ENCODE data around the gene ZGPAT.
"Not testable (repeated sequence)": the region's sequence is repeated elsewhere in the genome, so short reads cannot be mapped to it uniquely, and the experiment has no call there.

The ZGPAT gene

GRCh38 chr20:63707558-63708300 lies at the start of gene ZGPAT, which contains the start of gene ARFRP1:
TSS of gene ZGPAT (plus strand) at chr20:63708039. CDS start at chr20:63708581, 542 bp downstream.
TSS of gene ARFRP1 (minus strand) at chr20:63707976. CDS start at chr20:63707091, 885 bp downstream.
- DNase-seq: peak; percentile 79 to 93

GRCh38 chr20:63658749-63659187 lies 49.1 kb upstream of the ZGPAT start:
- no peak for DNase-seq

- no peak for DNase-seq
These were observed 48.5 kb upstream of the ZGPAT start for GRCh38 chr20:63659370-63659769.

- not testable (repeated sequence) for DNase-seq
These were observed 47.7 kb upstream of the ZGPAT start for GRCh38 chr20:63660174-63660573.

- DNase-seq: no peak
These were observed 47.2 kb upstream of the ZGPAT start for GRCh38 chr20:63660622-63661021.

GRCh38 chr20:63661108-63661507 lies 46.7 kb upstream of the ZGPAT start:
- DNase-seq: no peak

GRCh38 chr20:63661959-63662812 lies 45.7 kb upstream of the ZGPAT start:
- no peak for DNase-seq

- no peak for DNase-seq
These were observed 45.0 kb upstream of the ZGPAT start for GRCh38 chr20:63662813-63663189.

- no peak for DNase-seq
These were observed 44.3 kb upstream of the ZGPAT start for GRCh38 chr20:63663332-63664066.

GRCh38 chr20:63664143-63664851 lies 43.5 kb upstream of the ZGPAT start:
- DNase-seq: no peak

- DNase-seq: no peak
These were observed 42.8 kb upstream of the ZGPAT start for GRCh38 chr20:63664861-63665594.

GRCh38 chr20:63665708-63666107 lies 42.1 kb upstream of the ZGPAT start:
- DNase-seq: no peak

GRCh38 chr20:63667858-63668257 lies 40.0 kb upstream of the ZGPAT start:
- no peak for DNase-seq

- no peak for DNase-seq
These were observed 39.5 kb upstream of the ZGPAT start for GRCh38 chr20:63668351-63668750.

GRCh38 chr20:63671695-63672094 lies 36.1 kb upstream of the ZGPAT start:
- not testable (repeated sequence) for DNase-seq

- DNase-seq: no peak
These were observed 35.2 kb upstream of the ZGPAT start for GRCh38 chr20:63672666-63673065.

GRCh38 chr20:63673951-63674350 lies 33.9 kb upstream of the ZGPAT start:
- no peak for DNase-seq

GRCh38 chr20:63675681-63676368 lies 32.0 kb upstream of the ZGPAT start:
- DNase-seq: no peak

GRCh38 chr20:63678071-63678470 lies 29.8 kb upstream of the ZGPAT start:
- no peak for DNase-seq

GRCh38 chr20:63678667-63679465 lies 29.0 kb upstream of the ZGPAT start:
- no peak for DNase-seq
